NCI-H345 (cell line): ENCODE data around the gene PTCRA.

Experiments
- DNase-seq: peaks from one replicate; lab custom pipeline; 2025; lab: John Stamatoyannopoulos, UW

Gene PTCRA

DNA sequence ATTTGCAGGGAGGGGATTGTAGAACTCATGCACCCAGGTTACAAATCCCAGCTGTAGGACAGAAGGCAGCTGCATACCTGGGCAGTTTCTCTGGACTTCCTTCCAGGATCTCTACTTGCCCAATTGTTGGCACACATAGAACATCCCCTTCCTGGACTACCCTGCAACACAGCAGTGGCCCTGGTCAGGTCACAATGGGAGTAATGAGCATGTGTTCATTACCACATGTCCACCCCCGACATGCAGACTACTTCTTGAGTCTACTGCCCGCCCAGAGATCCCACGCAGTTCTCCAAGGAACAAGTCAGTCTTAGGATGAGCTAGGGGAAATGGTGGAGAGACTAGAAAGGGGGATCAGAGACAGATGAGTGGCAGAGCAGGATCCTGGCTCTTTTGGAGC, 58.1 kb downstream of the PTCRA start:
- DNase-seq = no peak

DNA sequence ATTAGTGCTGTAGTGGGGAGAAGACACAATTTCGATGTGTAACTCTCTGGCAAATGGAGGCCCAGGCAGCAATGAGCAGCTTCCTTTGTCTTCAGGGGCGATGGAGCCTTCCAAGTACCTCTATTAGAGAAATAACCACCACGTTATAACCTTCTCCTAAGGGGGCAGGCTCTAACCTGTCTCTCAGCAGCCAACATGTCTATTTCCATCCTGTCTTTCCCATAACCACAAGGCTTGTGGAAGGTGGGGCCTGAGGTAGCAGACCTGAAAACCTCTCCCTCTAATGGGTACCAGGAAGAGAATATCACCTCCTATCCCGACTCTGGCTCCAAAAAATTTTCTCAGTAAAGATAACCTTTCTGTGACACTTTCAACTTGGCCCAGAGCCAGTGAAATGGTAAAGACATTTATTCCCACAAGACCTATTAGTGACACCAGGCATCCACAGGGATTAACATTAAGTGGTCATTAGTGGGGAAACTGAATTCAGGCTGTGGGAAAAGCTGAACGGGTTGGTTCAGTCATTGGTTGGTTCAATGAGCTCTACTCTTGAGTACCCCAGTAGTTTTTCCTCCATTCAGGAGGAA, 59.2 kb downstream of the PTCRA start:
- DNase-seq = no peak
